GM21515 (cell line): Measurements from ENCODE around the gene SESN2.

Source experiments
- ATAC-seq: cut with Tn5 transposase; IDR thresholded peaks from one replicate; pipeline ENCODE4 v1.9.1; 2021; ENCODE audit not compliant: unreplicated experiment

The SESN2 gene

DNA sequence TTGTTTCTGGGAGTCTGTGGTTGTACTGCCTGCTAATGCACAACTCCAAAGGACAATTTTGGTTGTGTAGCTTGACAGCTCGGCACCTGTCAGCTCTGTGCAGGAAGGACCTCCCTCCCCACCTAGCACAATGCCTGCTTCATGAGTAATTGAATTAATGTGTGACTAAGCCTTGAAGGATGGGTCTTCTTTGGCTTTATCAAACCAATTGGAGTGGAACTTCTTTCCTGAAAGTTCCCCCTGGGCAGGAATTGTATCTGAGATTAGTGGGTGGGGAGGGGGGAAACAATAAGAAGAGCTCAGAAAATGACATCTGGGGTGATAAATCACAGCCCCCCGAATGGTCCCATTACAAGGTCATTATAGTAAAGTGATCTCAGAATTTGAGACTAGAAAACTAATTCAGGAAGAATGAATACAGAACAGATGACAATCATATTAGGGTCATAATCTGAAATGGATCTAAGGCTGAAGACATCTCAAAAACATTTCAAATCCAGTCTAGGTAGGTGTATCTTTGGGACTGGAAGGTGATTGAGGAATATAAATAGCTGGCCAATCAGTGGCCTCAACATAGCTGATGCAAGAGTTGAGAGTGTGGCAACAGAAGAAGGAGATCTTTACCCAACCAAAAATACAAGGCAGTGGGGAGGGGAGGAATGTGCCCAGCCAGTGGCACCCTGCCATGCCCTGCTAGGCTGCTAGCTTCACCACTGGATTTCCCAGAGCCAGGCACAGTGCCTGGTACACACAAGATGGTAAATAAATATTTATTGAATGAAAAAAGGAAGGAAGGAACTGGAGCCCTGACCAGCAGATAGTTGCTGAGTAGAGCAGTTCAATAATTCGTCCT, 10.1 kb upstream of the SESN2 start:
- no peak for ATAC-seq

DNA sequence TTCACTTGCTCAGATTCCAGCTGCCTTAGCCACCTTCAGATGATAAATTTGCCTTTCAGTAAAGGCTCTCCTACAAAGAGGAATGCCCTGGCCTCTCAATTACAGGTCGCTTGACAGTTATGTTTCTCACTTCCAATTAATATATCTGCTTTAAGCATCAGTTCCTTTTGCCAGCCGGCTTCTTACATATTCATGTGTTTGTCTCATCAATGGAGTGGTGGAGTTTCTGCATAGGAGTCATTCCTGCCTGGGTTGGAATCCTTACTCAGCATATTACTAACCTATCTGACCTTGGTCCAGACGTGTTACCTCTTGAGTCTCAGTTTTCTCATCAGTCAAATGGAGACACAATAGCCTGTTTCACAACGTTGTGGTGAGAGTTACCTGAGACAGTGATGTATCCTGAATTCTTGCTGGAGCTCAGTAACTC, 9.4 kb upstream of the SESN2 start:
- no peak for ATAC-seq

DNA sequence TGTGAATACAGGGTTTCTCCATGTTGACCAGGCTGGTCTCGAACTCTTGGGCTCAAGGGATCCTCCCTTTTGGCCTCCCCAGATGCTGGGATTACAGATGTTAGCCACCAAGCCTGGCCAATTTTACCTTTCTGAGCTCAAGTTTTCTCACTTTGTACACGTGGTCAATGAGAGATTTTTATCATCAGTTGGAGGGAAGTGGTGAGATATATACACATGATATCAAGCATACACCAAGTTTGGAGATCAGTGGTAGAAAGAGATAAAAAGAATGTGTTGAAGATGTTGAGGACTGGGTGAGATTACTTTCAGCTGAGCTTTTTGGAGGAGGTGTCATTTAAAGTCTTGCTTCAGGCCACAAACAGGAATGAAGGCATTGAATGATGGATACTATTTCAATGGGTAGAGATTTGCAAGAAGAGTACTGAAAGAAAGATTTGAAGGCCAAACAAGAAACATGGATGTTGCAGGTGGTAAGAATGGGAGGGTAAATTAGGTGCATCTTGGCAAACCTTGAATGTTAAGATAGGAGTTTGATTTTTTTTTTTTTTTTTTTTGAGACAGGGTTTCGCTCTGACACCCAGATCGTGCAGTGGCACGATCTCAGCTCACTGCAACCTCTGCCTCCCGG, 3.0 kb upstream of the SESN2 start:
- no peak for ATAC-seq

DNA sequence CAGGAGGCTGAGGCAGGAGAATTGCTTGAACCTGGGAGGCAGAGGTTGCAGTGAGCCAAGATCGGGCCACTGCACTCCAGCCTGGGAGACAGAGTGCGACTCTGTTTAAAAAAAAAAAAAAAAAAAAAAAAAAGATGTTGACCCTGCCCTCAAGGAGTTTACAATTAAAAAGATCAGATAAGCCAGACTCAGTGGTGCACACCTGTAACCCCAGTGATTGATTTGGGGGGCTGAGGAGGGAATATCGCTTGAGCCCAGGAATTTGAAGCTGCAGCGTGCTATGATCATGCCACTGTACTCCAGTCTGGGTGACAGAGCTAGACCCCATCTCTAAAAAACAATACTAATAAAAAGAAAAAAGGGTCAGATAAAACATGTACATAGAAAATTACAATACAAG, 1.6 kb upstream of the SESN2 start:
- ATAC-seq = no peak

DNA sequence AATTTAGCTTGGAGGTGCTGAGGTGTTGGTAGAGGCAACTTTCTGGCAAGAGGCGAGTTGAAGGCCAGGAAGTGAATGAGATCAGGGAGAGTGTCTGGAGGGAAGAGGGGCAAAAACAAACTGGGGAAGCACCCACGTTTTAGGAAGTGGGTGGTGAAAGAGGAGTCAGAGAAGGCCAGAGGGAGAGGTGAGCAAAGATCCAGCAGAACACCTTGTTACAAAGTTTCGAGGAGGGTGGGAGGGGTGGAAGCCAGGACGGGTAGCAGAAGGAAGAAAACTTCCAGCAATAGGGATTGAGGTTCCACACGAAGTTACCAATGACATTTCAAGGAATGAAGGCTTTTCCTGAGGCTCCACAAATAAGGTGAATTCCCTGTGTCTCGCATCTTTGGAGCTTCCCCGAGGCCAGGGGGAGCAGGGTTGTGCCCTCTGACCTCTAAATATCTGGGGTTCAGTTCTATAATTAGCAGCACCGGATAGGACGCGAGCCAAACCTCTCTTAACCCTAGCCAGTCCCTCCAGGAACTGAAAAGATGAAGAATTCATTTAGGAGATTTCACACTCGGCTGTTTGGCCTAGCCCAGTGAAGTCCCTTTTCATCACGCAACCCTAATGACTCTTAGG, 578 bp upstream of the SESN2 start:
- ATAC-seq = no peak

DNA sequence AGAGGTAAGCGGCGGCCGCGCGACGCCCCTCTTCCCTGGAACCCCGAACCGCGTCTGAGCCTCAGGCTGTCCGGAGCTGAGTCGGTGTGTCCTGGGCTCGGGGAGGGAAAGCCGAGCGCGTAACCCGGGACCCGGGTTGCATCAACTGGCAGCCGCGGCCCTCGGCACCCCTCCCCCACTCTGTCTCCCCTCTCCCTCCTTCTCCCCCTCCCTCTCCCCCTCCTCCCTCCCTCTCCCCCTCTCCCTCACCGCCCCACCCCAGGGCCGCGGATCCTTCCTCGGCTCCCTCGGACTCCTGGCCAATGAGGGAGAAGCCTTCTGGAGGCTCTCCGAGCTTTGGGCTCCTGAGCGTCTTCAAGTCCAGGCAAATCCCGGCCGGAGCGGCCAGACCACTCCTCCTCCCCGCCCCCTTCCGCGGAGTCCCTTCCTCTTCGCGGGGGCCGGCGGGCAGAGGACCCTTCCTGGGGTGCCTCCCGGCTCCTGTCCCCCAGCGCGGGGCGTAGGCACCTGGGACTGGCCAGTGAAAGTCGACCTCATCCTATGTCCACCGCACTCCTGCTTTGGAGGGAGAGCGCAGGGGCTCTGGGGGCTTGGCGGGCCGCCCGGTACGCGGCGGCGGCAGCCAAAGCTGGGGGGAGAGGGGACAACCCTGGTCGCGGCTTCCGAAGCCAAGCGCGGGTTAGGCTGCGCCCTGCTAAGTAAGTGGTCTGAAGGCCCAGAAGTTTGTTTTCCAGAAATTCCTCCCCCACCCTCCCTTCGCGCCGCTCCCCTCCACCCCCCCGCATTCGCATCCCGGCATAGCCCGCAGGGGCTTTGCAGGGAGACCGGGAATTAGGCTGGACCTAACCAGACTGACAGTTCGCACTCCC, 850 bp downstream of the SESN2 start:
- ATAC-seq = no peak

DNA sequence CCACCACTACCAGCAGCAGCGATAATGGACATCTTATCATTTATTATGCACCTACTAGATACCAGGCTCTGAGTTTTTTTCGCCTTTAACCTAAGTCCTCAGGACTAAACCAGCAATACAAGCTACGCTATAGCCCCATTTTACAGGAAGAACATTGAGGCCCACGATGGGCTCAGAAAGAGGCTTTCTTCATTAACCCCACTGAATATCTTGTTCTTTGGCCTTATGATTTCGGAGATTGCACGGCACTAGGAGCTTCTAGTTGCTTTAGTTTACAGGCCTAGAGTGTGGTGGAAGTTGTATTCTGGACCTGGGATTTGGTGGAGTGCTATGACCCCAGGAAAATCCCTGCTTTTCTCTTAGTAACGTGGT, 1.5 kb downstream of the SESN2 start:
- no peak for ATAC-seq

DNA sequence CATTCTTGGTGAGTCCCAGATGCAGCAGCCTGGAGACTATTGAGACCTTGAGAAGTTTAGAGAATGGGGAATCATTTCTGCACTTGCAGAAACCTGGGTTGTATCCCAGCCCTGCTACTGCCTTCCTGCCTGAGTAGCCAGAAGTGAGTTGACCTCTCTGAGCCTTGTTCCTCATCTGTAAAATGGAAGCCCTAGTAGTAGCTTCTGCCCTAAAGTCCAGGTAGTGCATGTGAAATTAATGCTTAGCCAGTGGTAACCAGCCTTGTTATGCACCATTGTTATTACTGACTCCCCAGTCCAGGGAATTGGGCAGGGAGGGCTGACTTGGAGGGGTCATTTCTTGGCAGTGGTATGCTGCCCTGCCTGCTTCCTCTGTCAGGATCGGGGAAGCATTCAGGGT, 5.6 kb downstream of the SESN2 start:
- ATAC-seq = no peak

DNA sequence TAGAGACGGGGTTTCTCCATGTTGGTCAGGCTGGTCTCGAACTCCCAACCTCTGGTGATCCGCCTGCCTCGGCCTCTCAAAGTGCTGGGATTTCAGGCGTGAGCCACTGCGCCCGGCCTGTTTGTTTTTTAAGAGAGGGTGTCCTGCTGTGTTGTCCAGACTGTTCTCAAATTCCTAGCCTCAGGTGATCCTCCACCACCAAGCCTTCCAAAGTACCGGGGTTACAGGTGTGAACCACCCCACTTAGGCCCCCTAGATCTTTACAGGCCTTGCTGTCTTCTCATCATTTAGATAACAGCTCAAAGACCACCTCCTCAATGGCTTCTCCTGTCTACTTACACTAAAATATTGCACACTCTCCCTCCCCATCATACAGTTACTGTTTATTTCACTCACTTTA, 6.3 kb downstream of the SESN2 start:
- no peak for ATAC-seq

DNA sequence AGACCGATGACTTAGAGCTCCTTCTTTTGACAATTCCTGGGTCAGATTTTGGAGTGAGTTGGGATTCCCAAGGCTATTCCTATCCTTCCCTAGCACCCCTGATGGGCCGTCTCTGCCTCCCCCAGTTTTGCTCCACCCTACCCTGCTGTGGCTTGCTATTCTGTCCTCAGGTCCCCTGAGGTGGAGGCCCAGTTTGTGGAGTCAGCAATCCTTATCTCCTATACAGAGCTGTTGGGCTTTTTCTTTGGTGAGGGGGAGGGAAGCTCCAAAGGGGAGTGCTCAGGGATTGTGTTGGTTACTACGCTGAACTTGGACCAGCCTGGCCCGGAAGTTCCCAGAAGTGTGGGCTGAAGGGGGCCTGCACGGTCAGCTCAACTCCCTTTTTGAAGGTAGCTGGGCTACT, 7.6 kb downstream of the SESN2 start:
- ATAC-seq = no peak

DNA sequence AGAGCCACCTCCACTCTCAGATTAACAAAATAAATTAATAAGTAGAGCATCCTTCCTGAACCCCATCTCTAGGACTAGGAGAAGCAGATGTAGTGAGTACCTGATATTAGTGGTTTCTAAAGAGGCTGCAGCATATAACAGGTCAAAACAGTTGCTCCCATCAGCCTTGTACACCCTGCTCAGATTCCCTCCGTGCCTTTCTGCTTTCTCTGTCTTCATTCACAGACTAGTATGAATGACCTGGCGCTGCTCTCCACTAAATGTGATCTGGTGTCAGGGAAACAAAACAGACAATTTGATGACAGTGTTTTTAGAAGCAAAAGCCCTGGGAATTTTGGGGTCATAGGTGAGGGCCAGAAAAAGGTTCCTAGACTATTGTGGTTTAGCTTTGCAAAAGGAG, 8.3 kb downstream of the SESN2 start:
- ATAC-seq = no peak

DNA sequence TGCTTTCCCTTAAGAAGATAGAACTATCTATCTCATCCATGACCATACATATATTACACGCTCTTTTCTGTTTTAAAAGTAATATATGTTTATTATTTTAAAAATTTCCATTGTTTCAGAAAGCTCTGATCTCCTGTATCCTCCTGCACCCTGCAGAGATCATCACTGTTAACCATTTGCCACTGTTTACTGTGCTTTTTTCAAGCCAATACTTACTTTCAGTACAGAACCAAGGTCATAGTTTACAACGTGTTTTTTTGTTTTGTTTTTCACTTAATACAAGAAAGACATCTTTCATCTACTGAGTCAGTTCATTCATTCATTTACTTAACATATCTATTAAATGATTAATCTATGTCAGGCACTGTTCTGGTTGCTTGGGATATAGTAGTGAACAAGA, 10.2 kb downstream of the SESN2 start:
- no peak for ATAC-seq

DNA sequence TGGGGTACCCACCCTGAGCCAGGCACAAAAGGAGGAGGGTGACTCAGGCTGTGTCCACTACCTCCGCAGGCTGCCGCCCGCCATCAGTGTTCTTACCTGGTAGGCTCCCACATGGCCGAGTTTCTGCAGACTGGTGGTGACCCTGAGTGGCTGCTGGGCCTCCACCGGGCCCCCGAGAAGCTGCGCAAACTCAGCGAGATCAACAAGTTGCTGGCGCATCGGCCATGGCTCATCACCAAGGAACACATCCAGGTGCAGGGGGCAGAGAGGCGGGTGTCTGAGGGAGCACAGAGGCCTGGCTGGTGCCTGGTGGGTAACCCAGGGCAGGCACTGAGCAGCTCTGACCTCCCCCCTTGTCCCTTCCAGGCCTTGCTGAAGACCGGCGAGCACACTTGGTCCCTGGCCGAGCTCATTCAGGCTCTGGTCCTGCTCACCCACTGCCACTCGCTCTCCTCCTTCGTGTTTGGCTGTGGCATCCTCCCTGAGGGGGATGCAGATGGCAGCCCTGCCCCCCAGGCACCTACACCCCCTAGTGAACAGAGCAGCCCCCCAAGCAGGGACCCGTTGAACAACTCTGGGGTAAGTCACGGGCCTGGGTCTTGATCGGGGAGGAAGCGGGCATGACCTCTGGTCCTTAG, 13.0 kb downstream of the SESN2 start:
- ATAC-seq = no peak

DNA sequence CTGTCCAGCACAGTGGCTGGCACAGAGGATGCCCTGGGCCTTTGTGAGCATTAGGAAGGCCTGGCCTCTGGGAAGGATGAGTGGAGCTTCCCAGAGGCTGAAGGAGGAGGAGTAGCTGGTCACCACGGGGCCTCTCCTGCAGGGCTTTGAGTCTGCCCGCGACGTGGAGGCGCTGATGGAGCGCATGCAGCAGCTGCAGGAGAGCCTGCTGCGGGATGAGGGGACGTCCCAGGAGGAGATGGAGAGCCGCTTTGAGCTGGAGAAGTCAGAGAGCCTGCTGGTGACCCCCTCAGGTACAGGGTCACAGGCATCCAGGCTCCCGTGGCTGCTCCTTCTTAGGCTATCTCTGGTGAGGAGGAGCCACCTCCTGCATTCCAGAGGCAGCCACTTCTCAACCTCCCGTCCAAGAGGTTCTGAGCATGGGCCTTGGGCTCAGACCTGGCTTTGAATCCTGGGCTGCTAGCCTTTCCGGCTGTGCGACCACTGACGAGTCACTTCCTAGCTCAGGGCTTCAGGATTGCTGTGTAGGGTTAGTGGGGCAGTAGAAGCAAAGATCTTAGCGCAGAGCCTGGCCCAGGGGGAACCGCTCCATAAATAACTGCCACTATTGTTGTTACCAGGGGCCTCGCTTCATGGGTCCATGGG, 14.0 kb downstream of the SESN2 start:
- no peak for ATAC-seq

DNA sequence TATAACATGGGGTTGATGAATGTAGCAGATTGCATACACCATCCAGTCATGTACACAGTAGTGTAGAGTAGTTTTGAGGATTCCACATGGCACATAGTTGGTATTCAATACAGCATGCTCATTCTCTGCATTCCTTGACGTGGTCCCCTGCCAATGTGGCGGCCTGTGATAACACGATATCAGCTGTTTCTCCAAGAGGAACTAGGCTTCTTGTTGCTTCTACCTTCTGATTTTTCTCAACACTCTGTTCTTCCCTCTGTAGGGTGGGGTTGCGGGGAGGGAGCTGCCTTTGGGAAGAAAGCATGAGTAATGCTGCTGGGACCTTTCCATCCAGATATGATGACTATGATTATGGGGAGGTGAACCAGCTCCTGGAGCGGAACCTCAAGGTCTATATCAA, 19.4 kb downstream of the SESN2 start:
- no peak for ATAC-seq

DNA sequence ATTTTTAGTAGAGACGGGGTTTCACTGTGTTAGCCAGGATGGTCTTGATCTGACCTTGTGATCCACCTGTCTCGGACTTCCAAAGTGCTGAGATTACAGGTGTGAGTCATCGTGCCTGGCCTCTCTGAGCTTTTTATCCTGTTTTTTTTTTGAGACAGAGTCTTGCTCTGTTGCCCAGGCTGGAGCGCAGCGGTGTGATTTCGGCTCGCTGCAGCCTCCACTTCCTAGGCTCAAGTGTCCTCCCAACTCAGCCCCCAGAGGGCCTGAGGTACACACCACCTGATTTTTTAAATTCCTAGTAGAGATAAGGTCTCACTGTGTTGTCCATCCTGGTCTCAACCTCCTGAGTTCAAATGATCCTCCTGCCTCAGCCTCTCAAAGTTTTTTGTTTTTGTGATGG, 20.4 kb downstream of the SESN2 start:
- ATAC-seq = no peak

DNA sequence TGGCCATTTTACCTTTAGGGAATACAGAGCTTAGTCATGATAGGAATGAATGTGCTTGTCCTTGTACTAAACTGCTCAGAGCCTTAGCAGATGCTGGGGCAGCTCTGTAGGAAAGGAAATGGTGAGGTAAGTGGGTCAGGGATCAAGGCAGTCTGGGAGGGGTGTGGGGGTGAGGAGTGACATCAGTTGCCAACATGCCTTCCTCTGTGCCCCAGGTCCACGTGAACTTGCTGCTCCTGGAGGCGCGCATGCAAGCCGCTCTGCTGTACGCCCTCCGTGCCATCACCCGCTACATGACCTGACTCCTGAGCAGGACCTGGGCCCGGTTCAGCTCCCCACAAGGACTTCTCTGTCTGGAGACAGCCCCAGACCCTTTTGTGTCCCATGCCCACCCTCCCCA, 21.2 kb downstream of the SESN2 start:
- no peak for ATAC-seq

DNA sequence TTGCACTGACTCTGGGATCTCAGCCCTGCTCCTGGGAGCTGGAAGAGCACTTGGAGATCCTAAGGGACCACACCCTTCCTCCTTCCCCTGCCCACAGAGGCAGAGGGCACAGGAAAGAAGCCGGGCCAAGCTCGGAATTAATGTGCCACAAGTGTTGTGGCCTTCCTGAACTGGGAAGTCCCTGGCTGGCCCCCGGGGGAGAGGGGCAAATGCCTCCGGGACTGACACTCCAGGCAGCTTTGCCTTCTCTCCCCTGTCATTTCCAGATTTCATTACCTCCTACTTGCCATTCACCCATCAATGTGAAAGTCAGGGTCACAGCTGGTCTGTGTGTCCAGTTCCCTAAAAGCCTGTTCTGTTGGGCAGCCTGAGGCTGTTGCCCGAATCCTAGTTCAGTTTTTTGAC, 21.7 kb downstream of the SESN2 start:
- no peak for ATAC-seq

DNA sequence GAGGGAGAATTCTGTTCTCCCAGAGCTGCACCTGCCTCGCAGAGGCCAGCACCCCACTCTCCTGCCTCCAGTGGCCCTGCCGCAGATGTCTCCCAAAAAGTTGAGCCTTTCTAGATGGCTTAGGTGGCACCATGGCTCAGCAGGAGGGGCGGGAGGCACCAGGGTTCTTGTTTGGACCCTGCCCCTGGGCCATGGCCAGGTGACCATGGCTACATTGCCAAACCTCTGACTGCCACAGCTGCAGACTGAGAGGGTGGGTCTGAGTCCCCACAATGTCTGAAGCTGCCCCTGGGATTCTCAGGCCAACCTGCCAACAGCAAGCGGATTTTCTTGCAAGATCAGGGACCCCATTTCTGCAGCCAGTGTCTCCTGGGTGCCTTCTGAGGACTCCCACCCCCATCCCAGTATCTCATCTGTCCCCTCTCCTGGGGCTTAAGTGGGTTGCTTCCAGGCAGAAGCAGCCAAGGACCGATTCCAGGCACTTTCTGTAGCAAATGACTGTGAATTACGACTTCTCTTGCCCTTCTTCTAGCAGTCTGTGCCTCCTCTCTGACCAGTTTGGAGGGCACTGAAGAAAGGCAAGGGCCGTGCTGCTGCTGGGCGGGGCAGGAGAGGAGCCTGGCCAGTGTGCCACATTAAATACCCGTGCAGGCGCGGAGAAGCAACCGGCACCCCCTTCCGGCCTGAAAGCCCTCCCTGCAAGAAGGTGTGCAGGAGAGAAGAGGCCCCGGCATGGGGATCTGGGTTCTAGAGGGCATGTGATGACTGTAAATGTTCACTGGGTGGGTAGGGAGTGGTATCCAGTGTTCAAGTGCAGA, 22.5 kb downstream of the SESN2 start:
- no peak for ATAC-seq
